Stimulated activated CD8-positive, alpha-beta memory T cell treated with anti-CD3 and anti-CD28 coated beads, Interleukin-15, amount 100 ng/mL, for 24 hours (primary cell): ENCODE results near the gene PTBP1.

Experiments
- DNase-seq: peaks from one replicate; pipeline ENCODE4 v3.0.0-alpha.2; 2020; ENCODE audit warnings: low read depth

Gene PTBP1

GRCh38 chr19:797528-798414 lies 519 bp downstream of the PTBP1 start:
- DNase-seq, result peak; percentile 82

- DNase-seq, result no peak
Measured at GRCh38 chr19:798415-799075, 1.3 kb downstream of the PTBP1 start.

- no peak for DNase-seq
Measured at GRCh38 chr19:799076-799881, 2.0 kb downstream of the PTBP1 start.

GRCh38 chr19:800360-801029 lies 3.2 kb downstream of the PTBP1 start:
- no peak for DNase-seq

- DNase-seq, result no peak
Measured at GRCh38 chr19:801030-801860, 4.0 kb downstream of the PTBP1 start.

GRCh38 chr19:801861-802497 lies 4.7 kb downstream of the PTBP1 start:
- DNase-seq, result no peak

- DNase-seq, result no peak
Measured at GRCh38 chr19:802498-803098, 5.3 kb downstream of the PTBP1 start.

- DNase-seq, result no peak
Measured at GRCh38 chr19:803099-803561, 5.9 kb downstream of the PTBP1 start.

GRCh38 chr19:803686-804418 lies 6.6 kb downstream of the PTBP1 start:
- no peak for DNase-seq

GRCh38 chr19:804419-805165 lies 7.3 kb downstream of the PTBP1 start:
- DNase-seq, result no peak

GRCh38 chr19:805166-805551 lies 7.9 kb downstream of the PTBP1 start:
- no peak for DNase-seq

GRCh38 chr19:805600-806550 lies 8.6 kb downstream of the PTBP1 start:
- DNase-seq, result no peak

GRCh38 chr19:806815-807421 lies 9.7 kb downstream of the PTBP1 start:
- DNase-seq, result no peak

GRCh38 chr19:807627-808422 lies 10.6 kb downstream of the PTBP1 start:
- no peak for DNase-seq

GRCh38 chr19:808423-808775 lies 11.1 kb downstream of the PTBP1 start:
- DNase-seq, result no peak
